Nucleus accumbens (tissue), 56 donors: Measurements from ENCODE around the gene AGMO.

Source experiments
- DNase-seq, 56 donors: peaks; one replicate each; lab custom pipeline; 2025; lab: John Stamatoyannopoulos, UW

The AGMO gene

DNA sequence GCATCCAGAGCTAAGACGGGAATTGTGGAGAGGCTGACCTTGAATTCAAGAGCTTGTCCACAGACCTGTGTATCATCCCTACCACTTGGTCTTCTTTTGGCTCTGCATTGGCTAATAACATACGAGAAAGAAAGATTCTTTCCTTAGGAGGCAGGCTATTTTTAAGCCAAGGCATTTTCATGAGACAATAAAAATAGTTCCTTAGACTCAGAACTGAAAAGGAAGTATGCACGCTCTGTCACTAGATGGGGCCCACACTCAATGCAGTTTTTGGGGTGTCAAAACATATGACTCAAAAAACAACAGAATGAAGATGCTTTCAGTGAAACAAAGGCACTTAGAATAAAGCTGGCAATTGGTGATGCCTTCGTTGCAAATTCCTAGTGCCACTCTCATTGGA is 393.3 kb downstream of the AGMO start:
- DNase-seq: no peak

- no peak for DNase-seq
These were observed 393.9 kb downstream of the AGMO start for GRCh38 chr7:15167912-15168311.

GRCh38 chr7:15166620-15167019 is 395.2 kb downstream of the AGMO start:
- no peak for DNase-seq

- DNase-seq: no peak
These were observed 402.6 kb downstream of the AGMO start for GRCh38 chr7:15159261-15159660.

- no peak for DNase-seq
These were observed 403.5 kb downstream of the AGMO start for GRCh38 chr7:15158141-15158810.
